GM10266 (cell line): ENCODE results near the gene ZSCAN30.

Experiments used
- DNase-seq: peaks from one replicate; pipeline ENCODE4 v3.0.0; 2012; ENCODE audit errors: extremely low spot score
- CTCF ChIP-seq: IDR thresholded peaks from 2 replicates; pipeline ENCODE4 v1.5.1; 2012; ENCODE audit warnings: mild to moderate bottlenecking, low read depth; ENCODE audit not compliant: control insufficient read depth, insufficient read depth; ENCODE audit errors: missing control alignments

Gene ZSCAN30

GRCh38 chr18:35326695-35327387 is 36.8 kb upstream of the ZSCAN30 start:
- TF ChIP-seq CTCF = no peak
- DNase-seq = no peak

GRCh38 chr18:35324926-35325655 is 35.1 kb upstream of the ZSCAN30 start:
- DNase-seq = no peak
- no peak for TF ChIP-seq CTCF

GRCh38 chr18:35322486-35323458 is 32.7 kb upstream of the ZSCAN30 start:
- no peak for DNase-seq
- no peak for TF ChIP-seq CTCF

- no peak for TF ChIP-seq CTCF
- DNase-seq = no peak
Measured at GRCh38 chr18:35311496-35311895, 21.5 kb upstream of the ZSCAN30 start.

- no peak for TF ChIP-seq CTCF
- DNase-seq = no peak
Measured at GRCh38 chr18:35306588-35307250, 16.7 kb upstream of the ZSCAN30 start.

GRCh38 chr18:35303610-35304009 is 13.6 kb upstream of the ZSCAN30 start:
- TF ChIP-seq CTCF = no peak

More at GRCh38 chr18:35303610-35304009, 13.6 kb upstream of the ZSCAN30 start:
- DNase-seq = no peak
